Measurements from ENCODE around the gene CDC42BPA. TPM values are rescaled to one million over a fixed set of nuclear protein-coding genes. Genes with fewer than 3 reads are reported as not detected.

Gene CDC42BPA
- total RNA-seq, 1 experiment from 2014 or later: 32.0 TPM

- Histone ChIP-seq H3K9me3 (ENCODE audit: low read length) (no peaks in the 10 kb centered on the region), H3K9me2 (replicated peaks; ENCODE audit: low read length) (no peaks in the 10 kb centered on the region), H3K9ac (ENCODE audit: low read length) (no peak overlapping the region), H3K79me2 (ENCODE audit: low read length) (no peaks in the 10 kb centered on the region), H3K4me1 (ENCODE audit: insufficient read depth, low read length) (no peaks in the 10 kb centered on the region), H2AFZ (ENCODE audit: low read length) (no peak overlapping the region), H3K4me3 (ENCODE audit: low read length) (no peak overlapping the region), H3F3A (ENCODE audit: low read length, unreplicated experiment) (no peaks in the 10 kb centered on the region), H3K4me2 (ENCODE audit: low read length) (no peak overlapping the region), H3K27me3 (ENCODE audit: low read length) (no peaks in the 10 kb centered on the region), H3K27ac (ENCODE audit: low read length) (no peak overlapping the region), H4K20me1 (ENCODE audit: low read length) (no peaks in the 10 kb centered on the region), H3K36me3 (ENCODE audit: low read depth, low read length) (no peaks in the 10 kb centered on the region)
- no peak for DNase-seq
- ChIA-PET CTCF (no interaction called here), POLR2A (ENCODE audit: unreplicated experiment) (no interaction called here)
- no peak for ATAC-seq
- intact Hi-C loops (cut with micrococcal nuclease): no loop called here
- no peak for TF ChIP-seq EZH2 (IDR thresholded peaks at IDR 0.05; ENCODE audit: low read length, unreplicated experiment)
- no peak for TF ChIP-seq CTCF (conservative IDR thresholded peaks at IDR 0.05; ENCODE audit: low read depth, low read length)
- TF ChIP-seq EZH2phosphoT487 (IDR thresholded peaks at IDR 0.05; ENCODE audit: borderline replicate concordance, low read length): no peak
- BruUV-seq (replicated peaks): no TSS peak
Observed at GRCh38 chr1:226995365-226996332, 322.6 kb downstream of the CDC42BPA start.

GRCh38 chr1:226994586-226995364 lies 323.5 kb downstream of the CDC42BPA start:
- BruUV-seq (replicated peaks): no TSS peak
- POLR2A ChIA-PET (ENCODE audit: unreplicated experiment): no interaction called here

More at GRCh38 chr1:226994586-226995364, 323.5 kb downstream of the CDC42BPA start:
- CTCF ChIA-PET: no interaction called here
- H3F3A ChIP-seq (ENCODE audit: low read length, unreplicated experiment): no peaks in the 10 kb centered on the region
- no peaks in the 10 kb centered on the region for H3K27me3 ChIP-seq (ENCODE audit: low read length)
- no peaks in the 10 kb centered on the region for H4K20me1 ChIP-seq (ENCODE audit: low read length)
- ATAC-seq (no peak), DNase-seq (no peak)
- no peaks in the 10 kb centered on the region for H3K9me2 ChIP-seq (replicated peaks; ENCODE audit: low read length)
- H2AFZ ChIP-seq (ENCODE audit: low read length): no peak overlapping the region
- H3K4me2 ChIP-seq (ENCODE audit: low read length): no peak overlapping the region
- H3K4me1 ChIP-seq (ENCODE audit: insufficient read depth, low read length): no peaks in the 10 kb centered on the region
- intact Hi-C loops (cut with micrococcal nuclease): no loop called here
- TF ChIP-seq CTCF (conservative IDR thresholded peaks at IDR 0.05; ENCODE audit: low read depth, low read length): no peak
- TF ChIP-seq EZH2 (IDR thresholded peaks at IDR 0.05; ENCODE audit: low read length, unreplicated experiment): no peak
- TF ChIP-seq EZH2phosphoT487 (IDR thresholded peaks at IDR 0.05; ENCODE audit: borderline replicate concordance, low read length): no peak
- no peaks in the 10 kb centered on the region for H3K36me3 ChIP-seq (ENCODE audit: low read depth, low read length)
- no peaks in the 10 kb centered on the region for H3K9me3 ChIP-seq (ENCODE audit: low read length)
- H3K4me3 ChIP-seq (ENCODE audit: low read length): no peak overlapping the region
- no peak overlapping the region for H3K27ac ChIP-seq (ENCODE audit: low read length)
- no peaks in the 10 kb centered on the region for H3K79me2 ChIP-seq (ENCODE audit: low read length)
- no peak overlapping the region for H3K9ac ChIP-seq (ENCODE audit: low read length)
